SK-N-SH treated with all-trans-retinoic acid at 6 μM for 48 hours (cell line): ENCODE data around the gene CNTN6.

Experiments used
- ATAC-seq: fragments of 200-7000 bp; cut with Tn5 transposase; 3 replicates; pipeline ENCODE4 v1.9.1; 2020; ENCODE audit warnings: mild to moderate bottlenecking, moderate library complexity
- ARNTL ChIP-seq: fragments of 450-650 bp; formaldehyde crosslinking; IDR thresholded peaks from 2 replicates; pipeline ENCODE4 v1.5.0; 2020; ENCODE audit warnings: low read depth, mild to moderate bottlenecking, moderate library complexity, borderline replicate concordance
- BACH2 ChIP-seq: fragments of 250-450 bp; sonication (Bioruptor Pico); IDR thresholded peaks from 2 replicates; pipeline ENCODE4 v1.9.0; 2021; ENCODE audit warnings: mild to moderate bottlenecking, borderline replicate concordance
- CSDC2 ChIP-seq: fragments of 250-450 bp; sonication (Bioruptor Pico); IDR thresholded peaks from 2 replicates; pipeline ENCODE4 v1.5.0; 2020; ENCODE audit warnings: mild to moderate bottlenecking, moderate library complexity
- ESRRG ChIP-seq: fragments of 250-450 bp; sonication (Bioruptor Pico); IDR thresholded peaks from 2 replicates; pipeline ENCODE4 v1.6.1; 2021; ENCODE audit warnings: mild to moderate bottlenecking
- GLIS3 ChIP-seq: fragments of 250-450 bp; sonication (Bioruptor Pico); IDR thresholded peaks from 2 replicates; pipeline ENCODE4 v1.5.0; 2020; ENCODE audit warnings: mild to moderate bottlenecking, moderate library complexity
- ISL1 ChIP-seq: fragments of 250-450 bp; sonication (Bioruptor Pico); IDR thresholded peaks from 2 replicates; pipeline ENCODE4 v2.1.2; 2022; ENCODE audit warnings: mild to moderate bottlenecking, moderate library complexity
- OSR1 ChIP-seq: fragments of 250-450 bp; sonication (Bioruptor Pico); IDR thresholded peaks from 2 replicates; pipeline ENCODE4 v1.8.0; 2022; ENCODE audit warnings: moderate library complexity, mild to moderate bottlenecking, inconsistent platforms
- PPARA ChIP-seq: fragments of 250-450 bp; sonication (Bioruptor Pico); IDR thresholded peaks from 2 replicates; pipeline ENCODE4 v1.5.0; 2020; ENCODE audit warnings: mild to moderate bottlenecking, borderline replicate concordance
- RARB ChIP-seq: fragments of 250-450 bp; sonication (Bioruptor Pico); IDR thresholded peaks from 2 replicates; pipeline ENCODE4 v1.8.0; 2021; ENCODE audit warnings: mild to moderate bottlenecking, moderate library complexity
- SNAI2 ChIP-seq: fragments of 250-450 bp; sonication (Bioruptor Pico); IDR thresholded peaks from 2 replicates; pipeline ENCODE4 v1.5.0; 2020; ENCODE audit warnings: mild to moderate bottlenecking, moderate library complexity
- ZC3H10 ChIP-seq: fragments of 250-450 bp; sonication (Bioruptor Pico); IDR thresholded peaks from 2 replicates; pipeline ENCODE4 v1.5.1; 2021; ENCODE audit warnings: mild to moderate bottlenecking, moderate library complexity
- ZFP3 ChIP-seq: fragments of 250-450 bp; sonication (Bioruptor Pico); IDR thresholded peaks from 2 replicates; pipeline ENCODE4 v1.5.0; 2020; ENCODE audit warnings: mild to moderate bottlenecking, moderate library complexity
- ZNF565 ChIP-seq: fragments of 450-650 bp; formaldehyde crosslinking; conservative IDR thresholded peaks from 2 replicates; pipeline ENCODE4 v1.5.0; 2020; ENCODE audit warnings: low read depth, mild to moderate bottlenecking, moderate library complexity
- ZNF70 ChIP-seq: fragments of 450-650 bp; formaldehyde crosslinking; IDR thresholded peaks from 2 replicates; pipeline ENCODE4 v1.5.0; 2020; ENCODE audit warnings: mild to moderate bottlenecking, moderate library complexity
- TF ChIP-seq, protein P1 (sequence below): fragments of 250-450 bp; sonication (Bioruptor Pico); IDR thresholded peaks from 2 replicates; pipeline ENCODE4 v1.8.0; 2020; ENCODE audit warnings: mild to moderate bottlenecking, moderate library complexity, borderline replicate concordance
- TF ChIP-seq, protein P2 (sequence below): fragments of 250-450 bp; sonication (Bioruptor Pico); IDR thresholded peaks from 2 replicates; pipeline ENCODE4 v1.5.1; 2021; ENCODE audit warnings: mild to moderate bottlenecking, moderate library complexity
- TF ChIP-seq, protein P3 (sequence below): fragments of 250-450 bp; sonication (Bioruptor Pico); IDR thresholded peaks from 2 replicates; pipeline ENCODE4 v1.5.1; 2020; ENCODE audit warnings: low read depth, mild to moderate bottlenecking, moderate library complexity
- TF ChIP-seq, protein P4 (sequence below): fragments of 250-450 bp; sonication (Bioruptor Pico); IDR thresholded peaks from 2 replicates; pipeline ENCODE4 v1.5.0; 2020; ENCODE audit warnings: mild to moderate bottlenecking, moderate library complexity
- TF ChIP-seq, protein P5 (sequence below): fragments of 250-450 bp; sonication (Bioruptor Pico); IDR thresholded peaks from 2 replicates; pipeline ENCODE4 v1.8.0; 2021; ENCODE audit warnings: low read depth, mild to moderate bottlenecking, moderate library complexity, borderline replicate concordance

The CNTN6 gene

DNA sequence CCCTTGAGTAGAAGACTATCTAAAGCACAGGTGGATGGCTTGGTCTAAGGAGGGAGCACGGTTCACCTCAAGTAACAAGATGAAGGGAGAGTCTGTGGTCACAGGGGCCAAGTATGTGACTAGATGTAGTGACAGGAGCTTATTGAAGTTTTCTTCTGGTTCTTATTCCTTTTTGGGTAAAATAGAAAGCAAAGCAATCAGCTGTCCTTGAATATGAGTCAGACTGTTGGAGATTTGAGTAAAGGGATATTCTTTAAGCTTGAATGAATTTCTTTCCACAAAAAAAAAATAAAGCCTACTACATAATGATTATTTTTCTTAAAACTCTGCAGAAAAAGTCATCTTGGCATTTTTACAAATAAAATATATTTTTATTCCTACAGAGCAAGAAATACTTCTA is 1.5 kb upstream of the CNTN6 start:
- no peak for ATAC-seq
- TF ChIP-seq SNAI2 (no peak), ISL1 (CRISPR knock-in tag) (no peak), BACH2 (CRISPR knock-in tag) (no peak), ZNF565 (no peak), PPARA (no peak), OSR1 (CRISPR knock-in tag) (no peak)
- TF ChIP-seq, protein P1, sequence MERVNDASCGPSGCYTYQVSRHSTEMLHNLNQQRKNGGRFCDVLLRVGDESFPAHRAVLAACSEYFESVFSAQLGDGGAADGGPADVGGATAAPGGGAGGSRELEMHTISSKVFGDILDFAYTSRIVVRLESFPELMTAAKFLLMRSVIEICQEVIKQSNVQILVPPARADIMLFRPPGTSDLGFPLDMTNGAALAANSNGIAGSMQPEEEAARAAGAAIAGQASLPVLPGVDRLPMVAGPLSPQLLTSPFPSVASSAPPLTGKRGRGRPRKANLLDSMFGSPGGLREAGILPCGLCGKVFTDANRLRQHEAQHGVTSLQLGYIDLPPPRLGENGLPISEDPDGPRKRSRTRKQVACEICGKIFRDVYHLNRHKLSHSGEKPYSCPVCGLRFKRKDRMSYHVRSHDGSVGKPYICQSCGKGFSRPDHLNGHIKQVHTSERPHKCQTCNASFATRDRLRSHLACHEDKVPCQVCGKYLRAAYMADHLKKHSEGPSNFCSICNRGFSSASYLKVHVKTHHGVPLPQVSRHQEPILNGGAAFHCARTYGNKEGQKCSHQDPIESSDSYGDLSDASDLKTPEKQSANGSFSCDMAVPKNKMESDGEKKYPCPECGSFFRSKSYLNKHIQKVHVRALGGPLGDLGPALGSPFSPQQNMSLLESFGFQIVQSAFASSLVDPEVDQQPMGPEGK (CRISPR knock-in tag) = no peak
- TF ChIP-seq, protein P2, sequence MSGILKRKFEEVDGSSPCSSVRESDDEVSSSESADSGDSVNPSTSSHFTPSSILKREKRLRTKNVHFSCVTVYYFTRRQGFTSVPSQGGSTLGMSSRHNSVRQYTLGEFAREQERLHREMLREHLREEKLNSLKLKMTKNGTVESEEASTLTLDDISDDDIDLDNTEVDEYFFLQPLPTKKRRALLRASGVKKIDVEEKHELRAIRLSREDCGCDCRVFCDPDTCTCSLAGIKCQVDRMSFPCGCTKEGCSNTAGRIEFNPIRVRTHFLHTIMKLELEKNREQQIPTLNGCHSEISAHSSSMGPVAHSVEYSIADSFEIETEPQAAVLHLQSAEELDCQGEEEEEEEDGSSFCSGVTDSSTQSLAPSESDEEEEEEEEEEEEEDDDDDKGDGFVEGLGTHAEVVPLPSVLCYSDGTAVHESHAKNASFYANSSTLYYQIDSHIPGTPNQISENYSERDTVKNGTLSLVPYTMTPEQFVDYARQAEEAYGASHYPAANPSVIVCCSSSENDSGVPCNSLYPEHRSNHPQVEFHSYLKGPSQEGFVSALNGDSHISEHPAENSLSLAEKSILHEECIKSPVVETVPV = no peak
- TF ChIP-seq, all 23 proteins: peak for 0

DNA sequence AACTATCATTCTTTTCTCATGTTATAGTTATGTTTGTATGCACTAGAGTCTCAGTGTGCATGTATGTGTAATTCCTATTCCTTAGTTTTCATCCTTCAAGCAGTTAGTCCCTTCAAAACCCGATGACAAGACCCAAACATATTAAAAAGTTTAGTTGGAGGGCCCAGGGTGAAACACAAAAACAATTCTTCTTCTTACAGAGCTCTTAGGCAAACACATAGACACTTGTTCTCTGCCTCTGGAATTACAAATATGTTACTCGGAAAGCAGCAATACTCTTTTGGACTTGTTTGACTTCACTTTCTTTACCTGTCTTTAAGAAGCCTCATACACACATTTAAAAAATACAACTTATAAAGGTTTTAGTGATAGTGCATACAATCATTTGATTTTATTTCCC is 763 bp upstream of the CNTN6 start:
- no peak for ATAC-seq
- TF ChIP-seq GLIS3 (CRISPR knock-in tag) (no peak), SNAI2 (no peak), ZNF70 (no peak), ESRRG (no peak), BACH2 (CRISPR knock-in tag) (no peak), ZC3H10 (CRISPR knock-in tag) (no peak), RARB (CRISPR knock-in tag) (no peak), OSR1 (CRISPR knock-in tag) (no peak), ARNTL (CRISPR knock-in tag) (no peak)
- TF ChIP-seq, protein P3, sequence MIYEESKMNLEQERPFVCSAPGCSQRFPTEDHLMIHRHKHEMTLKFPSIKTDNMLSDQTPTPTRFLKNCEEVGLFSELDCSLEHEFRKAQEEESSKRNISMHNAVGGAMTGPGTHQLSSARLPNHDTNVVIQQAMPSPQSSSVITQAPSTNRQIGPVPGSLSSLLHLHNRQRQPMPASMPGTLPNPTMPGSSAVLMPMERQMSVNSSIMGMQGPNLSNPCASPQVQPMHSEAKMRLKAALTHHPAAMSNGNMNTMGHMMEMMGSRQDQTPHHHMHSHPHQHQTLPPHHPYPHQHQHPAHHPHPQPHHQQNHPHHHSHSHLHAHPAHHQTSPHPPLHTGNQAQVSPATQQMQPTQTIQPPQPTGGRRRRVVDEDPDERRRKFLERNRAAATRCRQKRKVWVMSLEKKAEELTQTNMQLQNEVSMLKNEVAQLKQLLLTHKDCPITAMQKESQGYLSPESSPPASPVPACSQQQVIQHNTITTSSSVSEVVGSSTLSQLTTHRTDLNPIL = no peak
- TF ChIP-seq, protein P4, sequence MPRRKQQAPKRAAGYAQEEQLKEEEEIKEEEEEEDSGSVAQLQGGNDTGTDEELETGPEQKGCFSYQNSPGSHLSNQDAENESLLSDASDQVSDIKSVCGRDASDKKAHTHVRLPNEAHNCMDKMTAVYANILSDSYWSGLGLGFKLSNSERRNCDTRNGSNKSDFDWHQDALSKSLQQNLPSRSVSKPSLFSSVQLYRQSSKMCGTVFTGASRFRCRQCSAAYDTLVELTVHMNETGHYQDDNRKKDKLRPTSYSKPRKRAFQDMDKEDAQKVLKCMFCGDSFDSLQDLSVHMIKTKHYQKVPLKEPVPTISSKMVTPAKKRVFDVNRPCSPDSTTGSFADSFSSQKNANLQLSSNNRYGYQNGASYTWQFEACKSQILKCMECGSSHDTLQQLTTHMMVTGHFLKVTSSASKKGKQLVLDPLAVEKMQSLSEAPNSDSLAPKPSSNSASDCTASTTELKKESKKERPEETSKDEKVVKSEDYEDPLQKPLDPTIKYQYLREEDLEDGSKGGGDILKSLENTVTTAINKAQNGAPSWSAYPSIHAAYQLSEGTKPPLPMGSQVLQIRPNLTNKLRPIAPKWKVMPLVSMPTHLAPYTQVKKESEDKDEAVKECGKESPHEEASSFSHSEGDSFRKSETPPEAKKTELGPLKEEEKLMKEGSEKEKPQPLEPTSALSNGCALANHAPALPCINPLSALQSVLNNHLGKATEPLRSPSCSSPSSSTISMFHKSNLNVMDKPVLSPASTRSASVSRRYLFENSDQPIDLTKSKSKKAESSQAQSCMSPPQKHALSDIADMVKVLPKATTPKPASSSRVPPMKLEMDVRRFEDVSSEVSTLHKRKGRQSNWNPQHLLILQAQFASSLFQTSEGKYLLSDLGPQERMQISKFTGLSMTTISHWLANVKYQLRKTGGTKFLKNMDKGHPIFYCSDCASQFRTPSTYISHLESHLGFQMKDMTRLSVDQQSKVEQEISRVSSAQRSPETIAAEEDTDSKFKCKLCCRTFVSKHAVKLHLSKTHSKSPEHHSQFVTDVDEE (CRISPR knock-in tag) = no peak

DNA sequence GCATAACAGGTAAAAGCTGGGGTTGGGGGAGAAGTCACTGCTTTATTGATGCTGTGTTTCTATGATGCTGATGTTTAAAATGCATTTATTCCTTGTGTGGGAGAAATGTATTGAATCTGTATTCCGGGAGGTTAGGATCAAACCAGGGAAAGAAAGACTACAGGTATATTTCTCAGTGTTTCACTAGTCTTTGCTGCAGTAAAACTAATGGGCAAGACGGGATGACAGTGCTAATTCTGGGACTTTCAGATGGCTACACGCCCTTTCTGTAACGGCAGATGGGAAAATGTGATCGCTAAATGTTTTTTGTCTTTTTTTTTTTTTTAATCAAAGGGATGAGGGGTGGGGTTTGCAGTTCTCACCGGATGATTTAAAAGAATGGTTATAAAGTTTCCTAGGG is 393 bp downstream of the CNTN6 start:
- TF ChIP-seq, protein P5, sequence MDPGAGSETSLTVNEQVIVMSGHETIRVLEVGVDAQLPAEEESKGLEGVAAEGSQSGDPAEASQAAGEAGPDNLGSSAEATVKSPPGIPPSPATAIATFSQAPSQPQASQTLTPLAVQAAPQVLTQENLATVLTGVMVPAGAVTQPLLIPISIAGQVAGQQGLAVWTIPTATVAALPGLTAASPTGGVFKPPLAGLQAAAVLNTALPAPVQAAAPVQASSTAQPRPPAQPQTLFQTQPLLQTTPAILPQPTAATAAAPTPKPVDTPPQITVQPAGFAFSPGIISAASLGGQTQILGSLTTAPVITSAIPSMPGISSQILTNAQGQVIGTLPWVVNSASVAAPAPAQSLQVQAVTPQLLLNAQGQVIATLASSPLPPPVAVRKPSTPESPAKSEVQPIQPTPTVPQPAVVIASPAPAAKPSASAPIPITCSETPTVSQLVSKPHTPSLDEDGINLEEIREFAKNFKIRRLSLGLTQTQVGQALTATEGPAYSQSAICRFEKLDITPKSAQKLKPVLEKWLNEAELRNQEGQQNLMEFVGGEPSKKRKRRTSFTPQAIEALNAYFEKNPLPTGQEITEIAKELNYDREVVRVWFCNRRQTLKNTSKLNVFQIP (CRISPR knock-in tag) = no peak
- no peak for TF ChIP-seq ARNTL (CRISPR knock-in tag)
- TF ChIP-seq CSDC2 (CRISPR knock-in tag) = no peak
- no peak for TF ChIP-seq ZFP3 (CRISPR knock-in tag)
- ATAC-seq = no peak

DNA sequence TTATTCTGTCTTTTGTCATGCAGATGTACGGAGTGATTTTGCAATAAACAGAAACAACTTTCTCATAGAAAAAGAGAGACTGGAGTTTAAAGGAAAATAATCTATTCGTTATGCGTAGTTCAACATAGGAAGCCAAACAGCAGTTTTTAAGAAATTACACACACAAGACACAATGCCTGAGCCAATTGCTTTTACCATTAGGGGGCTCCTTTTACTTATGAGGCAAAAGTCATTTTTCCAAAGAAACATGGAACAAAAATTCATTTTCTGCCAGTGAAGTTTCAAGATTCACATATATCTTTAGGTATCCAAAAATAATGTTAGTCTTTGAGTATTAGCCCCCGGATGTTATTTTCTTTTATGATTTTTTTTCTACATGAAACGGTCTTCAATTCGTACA is 10.7 kb downstream of the CNTN6 start:
- TF ChIP-seq SNAI2 = no peak
- no peak for TF ChIP-seq ZFP3 (CRISPR knock-in tag)
- no peak for ATAC-seq
